OCI-LY1 (cell line): ENCODE measurements around the gene MEGF6.

ENCODE experiments used
- H2AFZ ChIP-seq: fragments of 200-600 bp; sonication (generic), shearing (Covaris generic); 2 replicates; pipeline ENCODE4 v1.6.0; 2014; ENCODE audit warnings: antibody characterized with exemption, mild to moderate bottlenecking, low read length
- H3F3A ChIP-seq: fragments of 200-600 bp; sonication (generic), shearing (Covaris generic); 2 replicates; pipeline ENCODE4 v1.6.0; 2014; ENCODE audit warnings: mild to moderate bottlenecking, antibody characterized with exemption, low read length, moderate library complexity; ENCODE audit not compliant: insufficient read depth
- H3K27ac ChIP-seq: fragments of 200-600 bp; sonication (generic); 2 replicates; pipeline ENCODE4 v1.5.1; 2014; ENCODE audit warnings: low read length, mixed run types, mild to moderate bottlenecking, low read depth; ENCODE audit not compliant: poor library complexity, severe bottlenecking
- H3K27me3 ChIP-seq: fragments of 200-600 bp; sonication (generic); 2 replicates; pipeline ENCODE4 v1.6.0; 2014; ENCODE audit warnings: antibody characterized with exemption, mild to moderate bottlenecking, low read length, moderate library complexity; ENCODE audit not compliant: insufficient read depth
- H3K36me3 ChIP-seq: fragments of 200-600 bp; sonication (generic); 2 replicates; pipeline ENCODE4 v1.6.1; 2014; ENCODE audit warnings: mild to moderate bottlenecking, antibody characterized with exemption, low read length, moderate library complexity, mixed read lengths; ENCODE audit not compliant: insufficient read depth
- H3K4me1 ChIP-seq: fragments of 200-600 bp; sonication (generic); 2 replicates; pipeline ENCODE4 v1.5.1; 2014; ENCODE audit warnings: mild to moderate bottlenecking, low read length, moderate library complexity; ENCODE audit not compliant: insufficient read depth, severe bottlenecking
- H3K4me2 ChIP-seq: fragments of 200-600 bp; sonication (generic), shearing (Covaris generic); 2 replicates; pipeline ENCODE4 v1.6.1; 2014; ENCODE audit warnings: low read length
- H3K4me3 ChIP-seq: fragments of 200-600 bp; sonication (generic); 2 replicates; pipeline ENCODE4 v1.5.1; 2014; ENCODE audit warnings: low read length, low read depth, mild to moderate bottlenecking, mixed read lengths; ENCODE audit not compliant: poor library complexity, severe bottlenecking
- H3K79me2 ChIP-seq: fragments of 200-600 bp; shearing (Covaris generic); 2 replicates; pipeline ENCODE4 v1.6.1; 2016; ENCODE audit warnings: mixed run types, low read length, mixed read lengths; ENCODE audit not compliant: insufficient read depth
- H3K9ac ChIP-seq: fragments of 200-600 bp; sonication (generic), shearing (Covaris generic); 2 replicates; pipeline ENCODE4 v1.6.1; 2014; ENCODE audit warnings: mild to moderate bottlenecking, low read length, mixed read lengths
- H3K9me2 ChIP-seq: fragments of 200-600 bp; sonication (generic), shearing (Covaris generic); 2 replicates; pipeline ENCODE4 v1.6.1; 2014; ENCODE audit warnings: low read depth, mild to moderate bottlenecking, low read length, mixed read lengths
- H3K9me3 ChIP-seq: fragments of 200-600 bp; shearing (Covaris generic); 2 replicates; pipeline ENCODE4 v1.6.1; 2014; ENCODE audit warnings: low read length, mixed read lengths
- H4K20me1 ChIP-seq: fragments of 200-600 bp; sonication (generic), shearing (Covaris generic); 2 replicates; pipeline ENCODE4 v1.6.0; 2016; ENCODE audit warnings: mild to moderate bottlenecking, low read length; ENCODE audit not compliant: insufficient read depth
- EZH2 ChIP-seq: fragments of 200-600 bp; sonication (generic), shearing (Covaris generic); IDR thresholded peaks from 2 replicates; pipeline ENCODE4 v1.8.0; 2017; ENCODE audit warnings: borderline replicate concordance, mixed run types, mild to moderate bottlenecking, antibody characterized with exemption, low read length, moderate library complexity, mixed read lengths
- TF ChIP-seq, protein P1 (sequence below): fragments of 200-600 bp; sonication (generic), shearing (Covaris generic); IDR thresholded peaks from 2 replicates; pipeline ENCODE4 v1.5.1; 2017; ENCODE audit warnings: mild to moderate bottlenecking, antibody characterized with exemption, low read length, moderate library complexity, mixed read lengths

The MEGF6 gene

DNA sequence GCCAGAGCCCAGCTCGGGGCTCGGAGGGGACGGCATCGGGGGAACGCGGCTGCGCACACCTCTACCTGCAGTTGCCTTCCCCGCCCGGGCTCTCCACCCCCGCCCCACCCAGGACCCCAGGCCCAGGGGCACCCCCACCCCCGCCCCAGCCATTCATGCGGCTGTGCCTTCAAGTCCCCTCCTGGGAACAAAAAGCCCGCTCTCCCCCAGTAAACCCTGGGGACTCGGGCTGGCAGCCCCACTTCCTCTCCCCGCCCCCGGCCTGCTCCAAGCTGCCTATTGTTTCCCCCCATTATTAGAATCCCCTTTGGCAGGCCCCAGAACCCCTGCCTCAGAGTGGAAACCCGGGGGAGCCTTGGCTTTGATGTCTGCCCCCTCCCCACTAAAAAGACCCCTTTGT is 18.0 kb downstream of the MEGF6 start:
- no peaks in the 10 kb centered on the region for H4K20me1 ChIP-seq

DNA sequence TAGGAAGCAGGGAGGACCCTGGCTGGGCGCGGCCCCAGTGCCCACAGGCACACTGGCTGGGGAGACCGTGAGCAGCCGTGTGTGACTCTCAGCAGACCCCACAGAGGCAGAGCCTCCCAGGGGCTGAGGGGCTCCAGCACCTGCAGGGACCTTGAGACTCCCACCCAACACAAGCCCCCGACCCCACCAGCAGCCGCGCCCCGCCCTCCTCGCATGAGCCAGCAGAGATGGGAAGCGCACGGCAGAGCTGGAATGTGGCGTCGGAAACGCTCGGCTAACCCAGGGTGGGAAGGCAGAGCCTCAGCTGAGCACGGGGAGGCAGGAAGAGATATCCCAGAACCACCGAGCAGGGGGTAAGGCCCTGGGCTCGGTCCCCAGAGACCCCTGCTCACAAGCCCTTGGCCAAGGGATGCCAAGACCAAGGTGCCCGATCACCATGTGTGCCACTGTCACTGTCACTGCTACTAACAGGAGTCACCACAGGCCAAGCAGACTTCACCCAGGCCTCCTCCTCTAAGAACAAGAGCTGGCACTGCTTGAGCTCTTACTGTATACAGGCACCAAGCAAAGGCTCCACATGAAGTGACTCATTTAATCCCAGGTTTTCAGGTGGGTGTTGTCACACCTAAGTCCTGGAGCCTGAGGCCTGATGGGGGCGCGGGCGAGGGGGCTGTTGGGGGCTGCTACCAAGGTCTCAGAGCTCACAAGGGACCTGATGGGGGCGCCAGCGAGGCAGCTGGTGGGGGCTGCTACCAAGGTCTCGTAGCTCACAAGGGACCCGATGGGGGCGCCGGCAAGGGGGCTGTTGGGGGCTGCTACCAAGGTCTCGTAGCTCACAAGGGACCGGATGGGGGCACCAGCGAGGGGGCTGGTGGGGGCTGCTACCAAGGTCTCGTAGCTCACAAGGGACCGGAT is 20.1 kb downstream of the MEGF6 start:
- no peaks in the 10 kb centered on the region for H3K4me1 ChIP-seq
- no peaks in the 10 kb centered on the region for H3K9me3 ChIP-seq
- no peak overlapping the region for H3K27ac ChIP-seq
- TF ChIP-seq, protein P1, sequence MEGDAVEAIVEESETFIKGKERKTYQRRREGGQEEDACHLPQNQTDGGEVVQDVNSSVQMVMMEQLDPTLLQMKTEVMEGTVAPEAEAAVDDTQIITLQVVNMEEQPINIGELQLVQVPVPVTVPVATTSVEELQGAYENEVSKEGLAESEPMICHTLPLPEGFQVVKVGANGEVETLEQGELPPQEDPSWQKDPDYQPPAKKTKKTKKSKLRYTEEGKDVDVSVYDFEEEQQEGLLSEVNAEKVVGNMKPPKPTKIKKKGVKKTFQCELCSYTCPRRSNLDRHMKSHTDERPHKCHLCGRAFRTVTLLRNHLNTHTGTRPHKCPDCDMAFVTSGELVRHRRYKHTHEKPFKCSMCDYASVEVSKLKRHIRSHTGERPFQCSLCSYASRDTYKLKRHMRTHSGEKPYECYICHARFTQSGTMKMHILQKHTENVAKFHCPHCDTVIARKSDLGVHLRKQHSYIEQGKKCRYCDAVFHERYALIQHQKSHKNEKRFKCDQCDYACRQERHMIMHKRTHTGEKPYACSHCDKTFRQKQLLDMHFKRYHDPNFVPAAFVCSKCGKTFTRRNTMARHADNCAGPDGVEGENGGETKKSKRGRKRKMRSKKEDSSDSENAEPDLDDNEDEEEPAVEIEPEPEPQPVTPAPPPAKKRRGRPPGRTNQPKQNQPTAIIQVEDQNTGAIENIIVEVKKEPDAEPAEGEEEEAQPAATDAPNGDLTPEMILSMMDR: no peak
- no peak for TF ChIP-seq EZH2
- no peaks in the 10 kb centered on the region for H3K36me3 ChIP-seq
- H3K9me2 ChIP-seq: no peaks in the 10 kb centered on the region
- H3K4me3 ChIP-seq: no peak overlapping the region
- H3K4me2 ChIP-seq: no peak overlapping the region
- no peaks in the 10 kb centered on the region for H3F3A ChIP-seq
- no peaks in the 10 kb centered on the region for H3K79me2 ChIP-seq
- H3K27me3 ChIP-seq: 0 out of 2 replicates have a peak, but pooled peaks cover 3% of the 10 kb centered on the region
- H3K9ac ChIP-seq: no peak overlapping the region
- no peak overlapping the region for H2AFZ ChIP-seq
- no peaks in the 10 kb centered on the region for H4K20me1 ChIP-seq

More for the DNA sequence above, 18.0 kb downstream of the MEGF6 start:
- no peaks in the 10 kb centered on the region for H3K36me3 ChIP-seq
- H3K9me2 ChIP-seq: no peaks in the 10 kb centered on the region
- H3K9me3 ChIP-seq: no peaks in the 10 kb centered on the region
- no peak overlapping the region for H3K27ac ChIP-seq
- no peak for TF ChIP-seq EZH2
- TF ChIP-seq, protein P1: no peak
- no peak overlapping the region for H3K4me2 ChIP-seq
- peaks cover 7% of the 10 kb centered on the region for H3K4me1 ChIP-seq
- no peak overlapping the region for H2AFZ ChIP-seq
- no peaks in the 10 kb centered on the region for H3F3A ChIP-seq
- H3K9ac ChIP-seq: no peak overlapping the region
- H3K27me3 ChIP-seq: peaks cover 5% of the 10 kb centered on the region; the same call in 1 of the 2 replicates
- no peaks in the 10 kb centered on the region for H3K79me2 ChIP-seq
- no peak overlapping the region for H3K4me3 ChIP-seq

DNA sequence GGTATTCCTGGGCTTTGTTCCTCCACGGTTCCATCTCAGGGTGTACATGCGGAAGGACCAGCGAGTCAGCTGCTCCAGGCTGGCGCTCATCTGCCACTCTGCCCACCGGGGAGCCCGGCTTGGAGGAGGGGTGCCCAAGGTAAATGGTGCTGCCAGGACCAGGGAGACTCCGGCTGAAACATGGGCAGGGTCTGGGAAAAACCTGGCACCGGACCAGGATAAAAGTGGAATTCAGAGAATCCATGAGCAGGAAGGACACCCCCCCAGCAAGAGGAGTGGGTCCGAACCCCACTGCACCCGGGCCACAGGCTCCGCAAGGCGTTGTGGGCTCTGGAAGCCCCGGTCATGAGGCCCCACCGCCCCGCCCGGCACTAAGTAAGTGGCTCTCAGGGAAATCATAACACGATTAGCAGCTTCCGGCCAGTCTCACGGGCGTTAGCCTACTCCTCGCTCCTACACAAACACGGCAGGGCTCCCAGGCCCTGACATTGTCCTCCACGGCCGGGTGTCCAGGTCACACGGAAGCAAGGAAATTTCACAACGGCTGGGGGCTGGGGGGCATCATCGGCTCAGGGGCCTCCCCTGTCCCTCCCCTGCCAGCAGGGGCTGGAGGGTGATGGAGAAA is 21.1 kb downstream of the MEGF6 start:
- Histone ChIP-seq H3K4me1 (no peaks in the 10 kb centered on the region), H3K9me3 (no peaks in the 10 kb centered on the region), H3K27ac (no peak overlapping the region), H4K20me1 (no peaks in the 10 kb centered on the region), H3K9me2 (no peaks in the 10 kb centered on the region), H3K36me3 (no peaks in the 10 kb centered on the region), H3K4me2 (no peak overlapping the region), H3F3A (no peaks in the 10 kb centered on the region), H3K9ac (no peak overlapping the region), H3K27me3 (no peaks in the 10 kb centered on the region), H3K79me2 (no peaks in the 10 kb centered on the region), H3K4me3 (no peak overlapping the region), H2AFZ (no peak overlapping the region)
- TF ChIP-seq, protein P1: no peak
- TF ChIP-seq EZH2: no peak
